GM12878 (cell line): ENCODE measurements around the gene SORCS2. TPM values are rescaled to one million over a fixed set of nuclear protein-coding genes. Genes with fewer than 3 reads are reported as not detected.

Experiments used
- ATAC-seq: fragments of 200-7000 bp; cut with Tn5 transposase; 3 replicates; pipeline ENCODE4 v1.9.1; 2020; ENCODE audit warnings: mild to moderate bottlenecking, moderate library complexity
- BruUV-seq: library from RNA; stranded (reverse); fragments of 400-500 nt; replicated peaks from 2 replicates; lab custom pipeline; 2021; lab: Mats Ljungman, UMichigan
- CTCF ChIA-PET: fragments of 300-600 bp; sonication (Branson Sonifier 250); formaldehyde crosslinking; extraction: SDS; loops from one replicate; lab custom pipeline; 2021; ENCODE audit warnings: inconsistent platforms; lab: Yijun Ruan, JAX
- POLR2A ChIA-PET: fragments of 350-600 bp; formaldehyde crosslinking; extraction: SDS; loops from one replicate; lab custom pipeline; 2021; ENCODE audit warnings: inconsistent platforms; lab: Charles Lee
- RAD21 ChIA-PET: fragments of 300-600 bp; sonication (Branson Sonifier 250); formaldehyde crosslinking; loops from one replicate; lab custom pipeline; 2023; ENCODE audit warnings: antibody characterized with exemption; ENCODE audit not compliant: unreplicated experiment; lab: Charles Lee
- SMC1A ChIA-PET: fragments of 300-600 bp; sonication (Branson Sonifier 250); formaldehyde crosslinking; loops from one replicate; lab custom pipeline; 2023; ENCODE audit not compliant: unreplicated experiment, uncharacterized antibody; lab: Charles Lee
- DNase-seq: peaks from one replicate; pipeline ENCODE4 v3.0.0-alpha.2; 2011; ENCODE audit warnings: low read depth, low spot score
- FAIRE-seq: peaks from 3 replicates; lab custom pipeline; 2011; peaks lifted over from hg19 to GRCh38; lab: Jason Lieb, UNC
- H2AFZ ChIP-seq: 2 replicates; pipeline ENCODE4 v1.6.0; 2011; ENCODE audit warnings: low read depth, low read length, control low read depth; ENCODE audit not compliant: control insufficient read depth
- H3K27ac ChIP-seq: 2 replicates; pipeline ENCODE4 v1.5.1; 2011; ENCODE audit warnings: control low read depth; ENCODE audit not compliant: control insufficient read depth, insufficient read depth
- H3K27me3 ChIP-seq, 2 experiments: replicated peaks in 1 of 2; 2 replicates each; pipeline versions ENCODE4 v1.6.0 to v1.6.1; 2011; ENCODE audit warnings: low read length in 1 of 2; ENCODE audit not compliant: control insufficient read depth in 2 of 2, insufficient read depth in 2 of 2
- H3K36me3 ChIP-seq, 2 experiments: 2 replicates each; pipeline ENCODE4 v1.5.1; 2011; ENCODE audit warnings: low read length in 1 of 2; ENCODE audit not compliant: control insufficient read depth in 2 of 2, insufficient read depth in 2 of 2
- H3K4me1 ChIP-seq: 2 replicates; pipeline ENCODE4 v1.6.1; 2011; ENCODE audit warnings: mild to moderate bottlenecking, low read length, moderate library complexity, mixed read lengths; ENCODE audit not compliant: control insufficient read depth, insufficient read depth
- H3K4me2 ChIP-seq: 2 replicates; pipeline ENCODE4 v1.6.0; 2011; ENCODE audit warnings: control low read depth; ENCODE audit not compliant: control insufficient read depth, insufficient read depth
- H3K4me3 ChIP-seq: fragments of 200-600 bp; sonication (generic); 2 replicates; pipeline ENCODE4 v1.5.1; 2016
- H3K79me2 ChIP-seq: 2 replicates; pipeline ENCODE4 v1.6.0; 2011; ENCODE audit warnings: low read length; ENCODE audit not compliant: control insufficient read depth, insufficient read depth
- H3K9ac ChIP-seq: 2 replicates; pipeline ENCODE4 v1.8.0; 2011; ENCODE audit warnings: low read length, control low read depth, mixed read lengths; ENCODE audit not compliant: control insufficient read depth, insufficient read depth
- H3K9me3 ChIP-seq: replicated peaks from 3 replicates; pipeline ENCODE4 v1.5.1; 2011; ENCODE audit warnings: mild to moderate bottlenecking, low read length; ENCODE audit not compliant: control insufficient read depth, insufficient read depth
- H4K20me1 ChIP-seq: 2 replicates; pipeline ENCODE4 v1.6.0; 2011; ENCODE audit not compliant: control insufficient read depth, insufficient read depth
- TCF12 ChIP-seq: IDR thresholded peaks from 2 replicates; pipeline ENCODE4 v1.6.1; 2011; ENCODE audit warnings: low read depth, mild to moderate bottlenecking, low read length
- ZNF592 ChIP-seq: fragments of 450-650 bp; IDR thresholded peaks from 2 replicates; pipeline ENCODE4 v1.6.1; 2017; ENCODE audit warnings: mild to moderate bottlenecking, moderate library complexity
- WGBS: methylation state at CpG from one replicate; pipeline ENCODE4 v1.1.6; 2016; ENCODE audit warnings: low lambda C conversion rate; ENCODE audit not compliant: insufficient replicate concordance, insufficient coverage; ENCODE audit errors: missing lambda C conversion rate; 5-methylcytosine and 5-hydroxymethylcytosine counted together
- in situ Hi-C: fragments of 300-500 bp; cut with MboI; formaldehyde crosslinking; loops from 9 replicates; pipeline ENCODE4 v1.14.3; 2018; ENCODE audit warnings: mixed read lengths
- intact Hi-C: fragments of 100-400 bp; cut with micrococcal nuclease; formaldehyde crosslinking; loops from one replicate; pipeline ENCODE4 v1.14.2; 2022; ENCODE audit not compliant: unreplicated experiment
- polyA plus RNA-seq, 11 experiments: library from polyadenylated mRNA; depleted of rRNA in 4 of 11; unstranded in 6 of 11; stranded (reverse) in 5 of 11; fragments of >200 nt; fragmentation: Nextera tagmentation in 4 of 11; fragmentation: Illumina TruSeq in 1 of 11; extraction: Ambion mirVana in 4 of 11; extraction: Trizol in 1 of 11; gene quantifications; 1 replicate in 1 of 11; 2 replicates in 10 of 11; pipeline versions ENCODE4 v1.2.1 to v1.2.3, GENCODE V29; 2011 to 2016; ENCODE audit warnings: inconsistent platforms in 2 of 11, missing spikeins in 2 of 11, low read depth in 1 of 11
- total RNA-seq, 4 experiments: library from RNA; depleted of rRNA in 3 of 4; stranded (reverse); fragments of >200 nt in 3 of 4; fragmentation: Illumina TruSeq in 1 of 4; extraction: Trizol in 1 of 4; gene quantifications; 2 replicates each; pipeline versions ENCODE4 v1.2.1 to v1.2.3, GENCODE V29; 2013 to 2021

Gene SORCS2
- total and polyA plus RNA-seq, 10 of the 15 experiments (the other 5 are each of a cell fraction or from before 2014, with no cell fraction given): 0.01 to 0.15 (median 0.05) TPM; not detected in 5

DNA sequence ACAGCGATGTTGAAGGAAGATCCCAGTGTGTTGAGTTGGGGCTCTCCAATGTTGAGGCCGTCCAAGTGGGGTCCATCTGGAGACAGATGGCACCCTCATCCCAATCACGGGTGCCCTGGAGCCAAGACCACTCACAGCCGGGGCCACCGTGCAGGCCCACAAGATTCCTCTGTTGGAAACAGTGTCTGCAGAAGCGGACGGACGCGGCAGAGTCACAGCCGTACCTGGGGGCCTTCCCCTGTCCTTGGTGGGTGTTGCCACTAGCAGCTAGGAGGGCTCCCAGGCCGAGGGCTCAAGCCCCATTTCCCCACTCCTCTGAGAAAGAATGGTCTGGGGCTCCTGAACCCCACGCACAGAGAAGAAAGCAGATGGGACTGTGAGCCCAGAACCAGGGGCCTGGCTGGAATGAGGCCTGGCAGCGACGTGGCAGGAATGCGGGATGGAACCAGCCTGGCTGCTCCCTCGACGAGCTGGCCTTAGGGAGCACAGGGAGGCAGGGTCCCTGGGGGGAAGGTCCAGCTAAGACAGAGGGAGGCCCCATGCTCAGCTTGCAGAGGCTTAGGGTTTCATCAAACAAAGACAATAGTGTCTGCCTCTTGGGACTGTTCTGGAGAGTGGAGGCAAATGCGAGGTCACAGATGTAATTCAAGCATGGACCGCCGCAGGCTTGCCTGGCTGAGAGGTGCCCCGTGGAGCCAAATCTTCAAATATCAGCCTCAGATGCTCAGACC, 518.4 kb downstream of the SORCS2 start:
- CTCF ChIA-PET: interaction anchor here (0.9 kb wide), 1 partner anchor 91 kb away, joined by 3 read pairs; no protein-coding TSS in a partner anchor
- intact Hi-C loops: loop anchor here (10.0 kb wide), 1 partner anchor 526 kb away; no protein-coding TSS in a partner anchor
- Histone ChIP-seq H3K36me3 (no peaks in the 10 kb centered on the region), H3K9ac (no peak overlapping the region), H4K20me1 (no peaks in the 10 kb centered on the region)
- TF ChIP-seq ZNF592 (no peak), TCF12 (no peak)
- TF ChIP-seq, all 136 proteins: peak for 0
- ChIA-PET SMC1A (no interaction called here), POLR2A (no interaction called here), RAD21 (no interaction called here)
- ATAC-seq (no peak), DNase-seq (no peak), FAIRE-seq (no peak)
- Histone ChIP-seq H3K79me2 (no peaks in the 10 kb centered on the region), H3K9me3 (no peaks in the 10 kb centered on the region), H3K27me3 (no peaks in the 10 kb centered on the region; a peak in 2 of 4 replicates), H3K4me3 (no peak overlapping the region), H3K4me1 (no peaks in the 10 kb centered on the region), H3K27ac (no peak overlapping the region), H3K4me2 (no peak overlapping the region), H2AFZ (no peak overlapping the region)
- BruUV-seq: no TSS peak
- 43% methylated on average over 21 of the region's 21 CpGs for WGBS
- in situ Hi-C loops: loop anchor here (10.0 kb wide), 1 partner anchor 516 kb away; the partner anchor contains the start of gene SORCS2
